SK-N-SH (cell line): ENCODE data around the gene HBEGF. TPM values are rescaled to one million over a fixed set of nuclear protein-coding genes. Genes with fewer than 3 reads are reported as not detected.
A peak's percentile ranks its signal among the peaks of the same experiment; 100 is the strongest.

Experiments
- CTCF ChIA-PET: fragments of 300-600, 350-600 bp; formaldehyde crosslinking; extraction: SDS; loops from one replicate; lab custom pipeline; 2021; lab: Yijun Ruan, JAX
- POLR2A ChIA-PET: fragments of 350-600 bp; sonication (Branson Sonifier 250); formaldehyde crosslinking; extraction: SDS; loops from one replicate; lab custom pipeline; 2020; ENCODE audit warnings: antibody characterized with exemption, inconsistent platforms; lab: Yijun Ruan, JAX
- DNase-seq: peaks from one replicate; pipeline ENCODE4 v3.0.0; 2012
- H2AFZ ChIP-seq: fragments of 200-600 bp; sonication (generic); 2 replicates; pipeline ENCODE4 v1.8.1; 2016; ENCODE audit warnings: antibody characterized with exemption, mild to moderate bottlenecking, low read depth
- H3F3A ChIP-seq: fragments of 200-600 bp; sonication (generic); replicated peaks from 2 replicates; pipeline ENCODE3; 2016; ENCODE audit warnings: antibody characterized with exemption, mild to moderate bottlenecking; ENCODE audit not compliant: insufficient read depth
- H3K27ac ChIP-seq, 2 experiments: fragments of 200-500 bp in 1 of 2; fragments of 200-600 bp in 1 of 2; sonication (Bioruptor generic) in 1 of 2; sonication (generic), shearing (Covaris generic) in 1 of 2; 2 replicates each; pipeline versions ENCODE4 v1.5.1 to v1.6.1; 2014 to 2016; ENCODE audit warnings: low read depth in 2 of 2, inconsistent platforms in 1 of 2, low read length in 1 of 2, mild to moderate bottlenecking in 1 of 2, mixed read lengths in 1 of 2
- H3K27me3 ChIP-seq: fragments of 200-600 bp; sonication (generic), shearing (Covaris generic); 2 replicates; pipeline ENCODE4 v1.6.1; 2016; ENCODE audit warnings: mixed run types; ENCODE audit not compliant: insufficient read depth
- H3K36me3 ChIP-seq, 2 experiments: fragments of 200-500 bp in 1 of 2; fragments of 200-600 bp in 1 of 2; sonication (Bioruptor generic) in 1 of 2; sonication (generic) in 1 of 2; replicated peaks in 1 of 2; 2 replicates each; pipeline versions ENCODE3 to v1.5.1; 2014 to 2016; ENCODE audit warnings: low read length in 1 of 2, mild to moderate bottlenecking in 1 of 2; ENCODE audit not compliant: insufficient read depth in 2 of 2, control insufficient read depth in 1 of 2
- H3K4me1 ChIP-seq, 2 experiments: fragments of 200-500 bp in 1 of 2; fragments of 200-600 bp in 1 of 2; sonication (Bioruptor generic) in 1 of 2; sonication (generic), shearing (Covaris generic) in 1 of 2; 2 replicates each; pipeline versions ENCODE4 v1.5.1 to v1.6.1; 2014 to 2016; ENCODE audit warnings: low read depth in 1 of 2, low read length in 1 of 2, mixed run types in 1 of 2; ENCODE audit not compliant: insufficient read depth in 2 of 2, control insufficient read depth in 1 of 2
- H3K4me2 ChIP-seq: fragments of 200-600 bp; sonication (generic), shearing (Covaris generic); 2 replicates; pipeline ENCODE4 v1.6.1; 2017; ENCODE audit warnings: mixed run types
- H3K4me3 ChIP-seq, 2 experiments: fragments of 200-500 bp in 1 of 2; fragments of 200-600 bp in 1 of 2; sonication (Bioruptor generic) in 1 of 2; sonication (generic), shearing (Covaris generic) in 1 of 2; 2 replicates each; pipeline versions ENCODE4 v1.5.1 to v1.8.1; 2014 to 2016; ENCODE audit warnings: low read depth in 2 of 2, inconsistent platforms in 1 of 2, low read length in 1 of 2, mild to moderate bottlenecking in 1 of 2, mixed read lengths in 1 of 2, moderate library complexity in 1 of 2
- H3K79me2 ChIP-seq: fragments of 200-600 bp; sonication (generic); 2 replicates; pipeline ENCODE4 v1.8.1; 2017; ENCODE audit warnings: mild to moderate bottlenecking; ENCODE audit not compliant: insufficient read depth
- H3K9ac ChIP-seq: fragments of 200-600 bp; sonication (generic); 2 replicates; pipeline ENCODE4 v1.6.1; 2017; ENCODE audit warnings: mixed run types
- H3K9me2 ChIP-seq: fragments of 200-600 bp; sonication (generic); 2 replicates; pipeline ENCODE4 v1.6.1; 2017; ENCODE audit warnings: mixed run types
- H3K9me3 ChIP-seq: fragments of 200-600 bp; sonication (generic); 2 replicates; pipeline ENCODE4 v1.6.1; 2017; ENCODE audit warnings: mixed run types, mild to moderate bottlenecking, moderate library complexity
- H4K20me1 ChIP-seq: fragments of 200-600 bp; sonication (generic); 2 replicates; pipeline ENCODE4 v1.6.1; 2017; ENCODE audit warnings: mild to moderate bottlenecking, mixed run types; ENCODE audit not compliant: insufficient read depth
- GABPA ChIP-seq: IDR thresholded peaks from 2 replicates; pipeline ENCODE4 v1.4.0; 2012; ENCODE audit warnings: low read depth, mild to moderate bottlenecking
- JUND ChIP-seq: IDR thresholded peaks from 2 replicates; pipeline ENCODE4 v1.4.0; 2012
- MEF2A ChIP-seq: IDR thresholded peaks from 2 replicates; pipeline ENCODE4 v1.4.0; 2012; ENCODE audit warnings: low read depth, borderline replicate concordance
- MXI1 ChIP-seq: IDR thresholded peaks from 2 replicates; pipeline ENCODE4 v1.6.1; 2012; ENCODE audit warnings: mild to moderate bottlenecking, low read depth, low read length, improper control_type of control experiment
- PBX3 ChIP-seq: IDR thresholded peaks from 2 replicates; pipeline ENCODE4; 2012
- RAD21 ChIP-seq: IDR thresholded peaks from 2 replicates; pipeline ENCODE4 v1.6.1; 2012; ENCODE audit warnings: mild to moderate bottlenecking, low read length
- RXRA ChIP-seq: IDR thresholded peaks from 2 replicates; pipeline ENCODE4 v1.4.0; 2012; ENCODE audit warnings: low read depth, mild to moderate bottlenecking, borderline replicate concordance
- SIN3A ChIP-seq: IDR thresholded peaks from 2 replicates; pipeline ENCODE4 v1.6.1; 2012; ENCODE audit warnings: low read depth, mild to moderate bottlenecking, low read length, moderate library complexity, borderline replicate concordance
- TAF1 ChIP-seq: IDR thresholded peaks from 2 replicates; pipeline ENCODE4 v1.6.1; 2012; ENCODE audit warnings: low read depth, mild to moderate bottlenecking, low read length, moderate library complexity, borderline replicate concordance
- TCF12 ChIP-seq: IDR thresholded peaks from 2 replicates; pipeline ENCODE4 v1.4.0; 2012
- TEAD4 ChIP-seq: IDR thresholded peaks from 2 replicates; pipeline ENCODE4 v1.4.0; 2012; ENCODE audit warnings: mild to moderate bottlenecking, borderline replicate concordance; ENCODE audit not compliant: insufficient read depth
- WGBS: methylation state at CpG from one replicate; pipeline ENCODE4 v1.1.6; 2017; ENCODE audit warnings: low lambda C conversion rate; 5-methylcytosine and 5-hydroxymethylcytosine counted together
- polyA plus RNA-seq, 3 experiments: library from polyadenylated mRNA; depleted of rRNA; stranded (reverse); fragments of >200 nt; gene quantifications; 2 replicates each; pipeline ENCODE4 v1.2.3, GENCODE V29; 2012
- TF ChIP-seq, protein P1 (sequence below): fragments of 150-350 bp; IDR thresholded peaks from 2 replicates; pipeline ENCODE4 v1.6.1; 2016; ENCODE audit warnings: mild to moderate bottlenecking, low read depth, low read length

Gene HBEGF
- polyA plus RNA-seq, 1 of the 3 experiments (the other 2 are of a cell fraction), result 59.8 TPM

DNA sequence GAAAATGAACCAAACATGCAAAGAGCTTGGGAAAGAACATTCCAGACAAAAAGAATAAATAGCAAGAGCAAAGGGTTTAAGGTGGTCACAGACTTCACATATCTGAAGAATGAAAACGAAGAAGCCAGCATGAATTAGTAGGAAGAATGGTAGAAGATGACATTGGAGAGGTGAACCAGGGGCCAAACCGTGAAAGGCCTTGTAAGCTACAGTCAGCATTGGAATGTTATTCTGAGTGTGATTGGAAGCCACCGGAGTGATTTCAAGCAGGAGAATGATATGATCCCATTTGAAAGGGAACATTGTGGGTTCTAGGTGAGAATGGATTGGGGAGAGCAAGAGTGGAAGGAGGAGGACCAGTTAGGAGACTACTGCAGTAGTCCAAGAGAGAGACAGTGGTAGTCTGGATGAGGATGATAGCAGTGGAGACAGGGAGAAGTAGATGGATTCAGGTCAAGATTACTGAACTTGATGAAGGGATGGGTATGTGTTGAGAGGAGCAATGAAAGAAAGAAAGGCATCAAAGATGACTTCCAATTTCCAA lies 36.6 kb downstream of the HBEGF start:
- Histone ChIP-seq H2AFZ (no peak overlapping the region), H3K36me3 (no peaks in the 10 kb centered on the region), H3K4me3 (no peak overlapping the region), H3K9ac (no peak overlapping the region; the same call in 1 of the 2 replicates), H3K9me2 (no peaks in the 10 kb centered on the region), H3K27ac (peak overlapping the region in 1 of 2 experiments; percentile 100; a peak in 2 of 4 replicates), H3F3A (peaks cover 34% of the 10 kb centered on the region), H3K79me2 (no peaks in the 10 kb centered on the region), H3K27me3 (no peaks in the 10 kb centered on the region), H3K4me2 (no peak overlapping the region), H4K20me1 (no peaks in the 10 kb centered on the region), H3K9me3 (no peaks in the 10 kb centered on the region), H3K4me1 (peaks cover 0 to 29% of the 10 kb centered on the region in 2 experiments; a peak in 3 of 4 replicates)
- 88% methylated on average over 3 of the region's 3 CpGs for WGBS
- TF ChIP-seq TCF12, result no peak
- no peak for TF ChIP-seq JUND
- no peak for TF ChIP-seq MXI1
- no peak for TF ChIP-seq GABPA
- TF ChIP-seq SIN3A, result no peak
- TF ChIP-seq MEF2A, result no peak
- TF ChIP-seq, protein P1, sequence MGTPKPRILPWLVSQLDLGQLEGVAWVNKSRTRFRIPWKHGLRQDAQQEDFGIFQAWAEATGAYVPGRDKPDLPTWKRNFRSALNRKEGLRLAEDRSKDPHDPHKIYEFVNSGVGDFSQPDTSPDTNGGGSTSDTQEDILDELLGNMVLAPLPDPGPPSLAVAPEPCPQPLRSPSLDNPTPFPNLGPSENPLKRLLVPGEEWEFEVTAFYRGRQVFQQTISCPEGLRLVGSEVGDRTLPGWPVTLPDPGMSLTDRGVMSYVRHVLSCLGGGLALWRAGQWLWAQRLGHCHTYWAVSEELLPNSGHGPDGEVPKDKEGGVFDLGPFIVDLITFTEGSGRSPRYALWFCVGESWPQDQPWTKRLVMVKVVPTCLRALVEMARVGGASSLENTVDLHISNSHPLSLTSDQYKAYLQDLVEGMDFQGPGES, result no peak
- no peak for TF ChIP-seq RXRA
- TF ChIP-seq RAD21, result no peak
- TF ChIP-seq PBX3, result no peak
- ChIA-PET CTCF (interaction anchor here (1.2 to 1.8 kb wide), 2 partner anchors 36 to 42 kb away, joined by 5 to 6 read pairs; partner anchors contain the start of gene HBEGF), POLR2A (no interaction called here)
- DNase-seq, result no peak

DNA sequence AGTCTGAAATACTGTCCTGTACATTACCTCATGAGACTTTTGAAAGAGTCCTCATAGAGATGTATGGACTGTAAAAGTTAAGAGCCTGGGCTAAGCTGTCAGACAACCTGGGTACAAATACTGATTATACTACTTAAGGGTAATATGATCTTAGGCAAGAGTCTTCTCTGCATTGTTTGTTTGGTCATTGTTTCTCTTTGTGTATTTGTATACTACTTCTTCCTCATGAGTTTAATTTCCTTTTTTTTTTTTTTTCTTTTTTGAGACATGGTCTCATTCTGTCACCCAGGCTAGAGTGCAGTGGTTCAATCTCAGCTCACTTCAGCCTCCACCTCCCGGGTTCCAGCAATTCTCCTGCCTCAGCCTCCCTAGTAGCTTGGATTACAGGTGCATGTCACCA lies 40.9 kb downstream of the HBEGF start:
- WGBS, result 29% methylated on average over 1 of the region's 1 CpG
- Histone ChIP-seq H3F3A (peaks cover 7% of the 10 kb centered on the region), H3K9me3 (no peaks in the 10 kb centered on the region), H2AFZ (no peak overlapping the region), H3K4me3 (no peak overlapping the region), H3K9ac (no peak overlapping the region), H3K79me2 (peaks cover 25% of the 10 kb centered on the region), H3K27ac (no peak overlapping the region), H3K9me2 (no peaks in the 10 kb centered on the region), H3K4me2 (no peak overlapping the region), H3K27me3 (no peaks in the 10 kb centered on the region)
- CTCF ChIA-PET, result interaction anchor here (1.1 kb wide), 1 partner anchor 61 kb away, joined by 5 read pairs; no protein-coding TSS in a partner anchor
- POLR2A ChIA-PET, result interaction anchor here (0.6 kb wide), 1 partner anchor 123 kb away, joined by 3 read pairs; no protein-coding TSS in a partner anchor
- no peak for TF ChIP-seq TEAD4
- TF ChIP-seq TAF1, result no peak
- TF ChIP-seq, all 33 proteins: peak for 0
- H3K36me3 ChIP-seq, result peaks cover 0 to 2% of the 10 kb centered on the region in 2 experiments
- H4K20me1 ChIP-seq, result no peaks in the 10 kb centered on the region
- peaks cover 5 to 10% of the 10 kb centered on the region in 2 experiments; a peak in 3 of 4 replicates for H3K4me1 ChIP-seq
- no peak for DNase-seq
